K562 (cell line): ENCODE measurements around the gene CXCR6. TPM values are rescaled to one million over a fixed set of nuclear protein-coding genes. Genes with fewer than 3 reads are reported as not detected.

Experiments
- ATAC-seq: fragments of 200-7000 bp; cut with Tn5 transposase; 3 replicates; pipeline ENCODE4 v1.9.1; 2020; ENCODE audit warnings: moderate library complexity
- BruUV-seq: library from RNA; stranded (reverse); fragments of 400-500 nt; replicated peaks from 2 replicates; lab custom pipeline; 2021; lab: Mats Ljungman, UMichigan
- CTCF ChIA-PET: fragments of 300-600 bp; formaldehyde crosslinking; extraction: SDS; loops from one replicate; lab custom pipeline; 2021; ENCODE audit warnings: low intra/inter-chr PET ratio; lab: Yijun Ruan, JAX
- POLR2A ChIA-PET: fragments of 300-600, 350-650 bp; sonication (Branson Sonifier 250); formaldehyde crosslinking; extraction: SDS; loops from one replicate; lab custom pipeline; 2021; ENCODE audit warnings: antibody characterized with exemption, inconsistent platforms; lab: Yijun Ruan, JAX
- DNase-seq, 4 experiments: peaks; one replicate each; pipeline versions ENCODE4 v3.0.0 to v3.0.0-alpha.2; 2011 to 2018; ENCODE audit warnings: low spot score in 3 of 4, mixed read lengths in 3 of 4; ENCODE audit errors: extremely low read depth in 1 of 4
- FAIRE-seq: peaks from 2 replicates; lab custom pipeline; 2011; peaks lifted over from hg19 to GRCh38; lab: Jason Lieb, UNC
- H2AFZ ChIP-seq: 2 replicates; pipeline ENCODE4 v1.6.0; 2011; ENCODE audit warnings: low read depth, low read length, control low read depth, inconsistent platforms
- H3K27ac ChIP-seq: fragments of 200-600 bp; 3 replicates; pipeline ENCODE4 v1.8.0; 2011; ENCODE audit warnings: low read depth, mild to moderate bottlenecking, control low read depth, inconsistent platforms, low read length, moderate library complexity, mixed read lengths; ENCODE audit errors: extremely low read depth
- H3K27me3 ChIP-seq, 2 experiments: fragments of 300-600 bp in 1 of 2; 2 replicates in 1 of 2; 3 replicates in 1 of 2; pipeline versions ENCODE4 v1.6.0 to v1.8.0; 2011; ENCODE audit warnings: inconsistent platforms in 2 of 2, low read length in 2 of 2, mild to moderate bottlenecking in 1 of 2, mixed read lengths in 1 of 2, moderate library complexity in 1 of 2; ENCODE audit not compliant: control insufficient read depth in 2 of 2, insufficient read depth in 2 of 2
- H3K36me3 ChIP-seq: fragments of 300-600 bp; 3 replicates; pipeline ENCODE4 v1.8.0; 2011; ENCODE audit warnings: mild to moderate bottlenecking, low read length, inconsistent platforms; ENCODE audit not compliant: control insufficient read depth, insufficient read depth
- H3K4me1 ChIP-seq, 2 experiments: fragments of 200-600 bp in 1 of 2; replicated peaks in 1 of 2; 2 replicates in 1 of 2; 3 replicates in 1 of 2; pipeline versions ENCODE4 v1.5.1 to v1.8.0; 2011; ENCODE audit warnings: inconsistent platforms in 2 of 2, low read length in 2 of 2, mild to moderate bottlenecking in 1 of 2, mixed read lengths in 1 of 2, moderate library complexity in 1 of 2; ENCODE audit not compliant: control insufficient read depth in 2 of 2, insufficient read depth in 2 of 2
- H3K4me2 ChIP-seq: 2 replicates; pipeline ENCODE4 v1.6.1; 2011; ENCODE audit warnings: low read length, control low read depth, inconsistent platforms, mixed read lengths; ENCODE audit not compliant: insufficient read depth
- H3K4me3 ChIP-seq: fragments of 200-600 bp; sonication (generic), shearing (Covaris generic); 2 replicates; pipeline ENCODE4 v1.5.1; 2016; ENCODE audit warnings: control low read depth, inconsistent platforms
- H3K79me2 ChIP-seq: fragments of 200-600 bp; 3 replicates; pipeline ENCODE4 v1.8.0; 2011; ENCODE audit warnings: low read length, inconsistent platforms; ENCODE audit not compliant: control insufficient read depth, insufficient read depth
- H3K9ac ChIP-seq, 2 experiments: 2 replicates each; pipeline versions ENCODE4 v1.6.0 to v1.6.1; 2011; ENCODE audit warnings: low read depth in 2 of 2, low read length in 2 of 2, control low read depth in 1 of 2, inconsistent platforms in 1 of 2, mild to moderate bottlenecking in 1 of 2, mixed read lengths in 1 of 2; ENCODE audit not compliant: insufficient read depth in 1 of 2
- H3K9me1 ChIP-seq: one replicate; pipeline ENCODE4 v1.6.0; 2011; ENCODE audit warnings: inconsistent platforms, mild to moderate bottlenecking, low read length, moderate library complexity; ENCODE audit not compliant: control insufficient read depth, insufficient read depth
- H3K9me3 ChIP-seq: replicated peaks from 2 replicates; pipeline ENCODE4 v1.5.1; 2011; ENCODE audit warnings: low read depth, low read length, inconsistent platforms; ENCODE audit not compliant: control insufficient read depth, insufficient read depth
- H4K20me1 ChIP-seq: replicated peaks from 2 replicates; pipeline ENCODE4 v1.6.1; 2011; ENCODE audit warnings: low read length, inconsistent platforms, mixed read lengths; ENCODE audit not compliant: control insufficient read depth, insufficient read depth
- CHCHD3 ChIP-seq: fragments of 250-450 bp; sonication (Bioruptor Pico); IDR thresholded peaks from 2 replicates; pipeline ENCODE4 v2.1.2; 2022; ENCODE audit warnings: mild to moderate bottlenecking
- CREB3L1 ChIP-seq: fragments of 450-650 bp; IDR thresholded peaks from 2 replicates; pipeline ENCODE4 v1.6.1; 2014; ENCODE audit warnings: low read depth, mild to moderate bottlenecking, moderate library complexity, borderline replicate concordance
- E2F3 ChIP-seq: fragments of 250-450 bp; sonication (Bioruptor Pico); IDR thresholded peaks from 2 replicates; pipeline ENCODE4 v1.4.0; 2020; ENCODE audit warnings: mild to moderate bottlenecking
- ETV1 ChIP-seq: fragments of 450-650 bp; conservative IDR thresholded peaks from 2 replicates; pipeline ENCODE4 v1.6.1; 2016; ENCODE audit warnings: missing genetic modification characterization, control low read depth, low read depth, missing compliant biosample characterization
- FOXA1 ChIP-seq: fragments of 450-650 bp; IDR thresholded peaks from 2 replicates; pipeline ENCODE4 v1.6.1; 2016; ENCODE audit warnings: mild to moderate bottlenecking, borderline replicate concordance
- TEAD1 ChIP-seq, 2 experiments: fragments of 450-650 bp in 1 of 2; sonication (generic) in 1 of 2; formaldehyde crosslinking; IDR thresholded peaks; 2 replicates each; pipeline versions ENCODE4 v1.4.0 to v1.8.0; 2020 to 2022; ENCODE audit warnings: mild to moderate bottlenecking in 2 of 2, missing genetic modification reagents in 1 of 2
- XRCC3 ChIP-seq: fragments of 450-650 bp; IDR thresholded peaks from 2 replicates; pipeline ENCODE4 v1.6.1; 2017; ENCODE audit warnings: mild to moderate bottlenecking, moderate library complexity
- ZNF583 ChIP-seq: fragments of 250-450 bp; sonication (Bioruptor Pico); IDR thresholded peaks from 2 replicates; pipeline ENCODE4 v1.4.0; 2020
- ZNF668 ChIP-seq: fragments of 250-450 bp; sonication (Bioruptor Pico); IDR thresholded peaks from 2 replicates; pipeline ENCODE4 v1.8.0; 2022; ENCODE audit warnings: mild to moderate bottlenecking, inconsistent platforms
- ZNF780A ChIP-seq: fragments of 250-450 bp; sonication (Bioruptor Pico); IDR thresholded peaks from 2 replicates; pipeline ENCODE4 v1.5.0; 2021; ENCODE audit warnings: mild to moderate bottlenecking
- ZSCAN32 ChIP-seq: fragments of 450-650 bp; formaldehyde crosslinking; IDR thresholded peaks from 2 replicates; pipeline ENCODE4 v1.4.0; 2020; ENCODE audit warnings: mild to moderate bottlenecking, moderate library complexity
- WGBS: fragments of 100-300 bp; shearing (Covaris generic); methylation state at CpG from one replicate; pipeline ENCODE4 v1.1.6; 2016; ENCODE audit warnings: low coverage, mixed read lengths; ENCODE audit not compliant: insufficient coverage; ENCODE audit errors: missing lambda C conversion rate; 5-methylcytosine and 5-hydroxymethylcytosine counted together
- in situ Hi-C: fragments of 300-500 bp; cut with MboI; formaldehyde crosslinking; loops from 4 replicates; pipeline ENCODE4 v1.15.0; 2018; ENCODE audit warnings: inconsistent platforms, mixed read lengths
- intact Hi-C: fragments of 100-400 bp; cut with micrococcal nuclease; formaldehyde crosslinking; loops from 2 replicates; pipeline ENCODE4 v1.14.2; 2022
- polyA plus RNA-seq, 8 experiments: library from polyadenylated mRNA; depleted of rRNA in 4 of 8; stranded (reverse) in 5 of 8; unstranded in 3 of 8; fragments of >200 nt; fragmentation: Nextera tagmentation in 2 of 8; fragmentation: Illumina TruSeq in 1 of 8; extraction: Ambion mirVana in 2 of 8; extraction: Trizol in 1 of 8; gene quantifications; 2 replicates each; pipeline versions ENCODE4 v1.2.1 to v1.2.3, GENCODE V29; 2011 to 2014; ENCODE audit warnings: inconsistent platforms in 1 of 8, missing spikeins in 1 of 8
- total RNA-seq, 7 experiments: library from RNA; depleted of rRNA in 6 of 7; stranded (reverse); fragments of >200 nt in 6 of 7; fragmentation: Illumina TruSeq in 2 of 7; extraction: Trizol in 2 of 7; gene quantifications; 2 replicates each; pipeline versions ENCODE4 v1.2.1 to v1.2.3, GENCODE V29; 2011 to 2021; ENCODE audit warnings: low replicate concordance in 1 of 7

CXCR6 gene
- total and polyA plus RNA-seq, 9 of the 15 experiments (the other 6 are each of a cell fraction or from before 2014, with no cell fraction given), result 0.28 TPM; not detected in 8

GRCh38 chr3:45965253-45965652 is 22.0 kb downstream of the CXCR6 start:
- intact Hi-C loops, result no loop called here
- no peak overlapping the region for H3K4me2 ChIP-seq

More at GRCh38 chr3:45965253-45965652, 22.0 kb downstream of the CXCR6 start:
- in situ Hi-C loops, result no loop called here
- peaks cover 99% of the 10 kb centered on the region for H3K36me3 ChIP-seq
- H3K27me3 ChIP-seq, result no peaks in the 10 kb centered on the region
- no peak for DNase-seq
- no peaks in the 10 kb centered on the region for H3K79me2 ChIP-seq
- no peak overlapping the region for H3K9ac ChIP-seq
- no peaks in the 10 kb centered on the region; a peak in 1 of 5 replicates for H3K4me1 ChIP-seq
- no peaks in the 10 kb centered on the region for H3K9me3 ChIP-seq
- no peaks in the 10 kb centered on the region for H3K9me1 ChIP-seq
- TF ChIP-seq CREB3L1 (no peak), ZNF780A (CRISPR knock-in tag) (no peak), ETV1 (tag) (no peak), CHCHD3 (CRISPR knock-in tag) (no peak), XRCC3 (no peak), E2F3 (CRISPR knock-in tag) (no peak), ZNF668 (CRISPR knock-in tag) (no peak), TEAD1 (CRISPR knock-in tag; IDR thresholded peaks at IDR 0.05) (no peak), ZNF583 (CRISPR knock-in tag) (no peak), FOXA1 (no peak), ZSCAN32 (CRISPR knock-in tag) (no peak)
- TF ChIP-seq, all 486 proteins: peak for 0
- ChIA-PET CTCF (no interaction called here), POLR2A (interaction anchor here (0.6 to 1.9 kb wide), 7 partner anchors 8 to 718 kb away, joined by 3 to 7 read pairs (median 4); no protein-coding TSS in a partner anchor)
- ATAC-seq (no peak), FAIRE-seq (peak; percentile 35)
- Histone ChIP-seq H2AFZ (no peak overlapping the region), H3K27ac (no peak overlapping the region), H3K4me3 (no peak overlapping the region), H4K20me1 (no peaks in the 10 kb centered on the region)
- BruUV-seq, result no TSS peak
- 91% methylated on average over 4 of the region's 4 CpGs for WGBS
